Measurements from ENCODE around the gene ACTL7A.
"Not testable (repeated sequence)": the region's sequence is repeated elsewhere in the genome, so short reads cannot be mapped to it uniquely, and the experiment has no call there.

Gene ACTL7A

DNA sequence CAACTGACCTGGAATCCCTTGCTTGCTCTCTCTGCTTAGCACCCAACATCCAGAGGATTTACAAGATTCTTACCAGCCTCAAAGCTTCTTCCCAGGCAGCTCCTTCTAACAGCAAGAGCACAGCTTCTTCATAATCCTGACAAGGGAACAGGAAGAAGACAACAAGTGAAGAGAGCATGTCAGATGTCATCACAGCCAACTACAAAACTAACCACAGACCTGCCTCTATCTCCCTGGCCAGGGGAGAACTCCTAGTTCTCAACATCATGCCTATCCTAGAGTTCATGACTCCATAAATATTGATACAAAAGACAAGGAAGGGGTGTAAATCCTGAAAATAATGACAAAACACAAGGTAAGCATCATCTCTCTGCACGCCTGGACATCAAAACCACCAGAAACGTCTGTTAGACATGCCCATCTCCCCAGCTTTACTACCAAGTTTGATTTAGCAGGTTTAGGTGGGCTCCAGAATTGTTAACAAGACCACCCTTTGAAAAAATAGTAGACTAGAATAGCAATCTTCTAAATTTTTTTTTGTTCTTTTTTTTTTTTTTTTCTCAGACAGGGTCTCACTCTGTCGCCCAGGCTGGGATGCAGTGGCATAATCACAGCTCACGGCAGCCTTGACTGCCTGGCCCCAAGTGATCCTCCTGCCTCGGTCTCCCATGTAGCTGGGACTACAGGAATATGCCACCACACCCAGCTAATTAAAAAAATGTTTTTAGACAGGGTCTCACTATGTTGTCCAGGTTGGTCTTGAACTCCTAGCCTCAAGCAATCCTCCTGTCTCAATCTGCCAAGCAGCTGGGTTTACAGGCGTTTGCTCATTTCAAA lies 20.2 kb downstream of the ACTL7A start:
- Mint-ChIP-seq H3K36me3 (peaks cover 95% of the 10 kb centered on the region), H3K9me3 (no peaks in the 10 kb centered on the region), H3K4me3 (no peak overlapping the region), H3K4me1 (peaks cover 15% of the 10 kb centered on the region), H3K27ac (peak overlapping the region; percentile 27)
- DNase-seq (ENCODE audit: low spot score in 2 of 2) (no peak), ATAC-seq (no peak)

DNA sequence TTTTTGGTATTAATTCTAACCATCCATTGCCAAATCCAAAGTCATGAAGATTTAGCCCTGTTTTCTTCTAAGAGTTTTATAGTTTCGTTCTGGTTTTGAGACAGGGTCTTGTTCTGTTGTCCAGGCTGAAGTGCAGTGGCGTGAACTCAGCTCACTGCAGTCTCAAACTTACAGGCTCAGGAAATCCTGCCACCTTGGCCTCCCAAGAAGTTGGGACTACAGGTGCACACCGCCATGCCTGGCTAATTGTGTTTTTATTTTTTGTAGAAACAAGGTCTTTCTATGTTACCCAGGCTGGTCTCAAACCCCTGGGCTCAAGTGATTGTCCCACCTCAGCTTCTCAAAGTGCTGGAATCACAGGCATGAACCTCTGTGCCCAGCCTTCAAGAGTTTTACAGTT lies 21.0 kb downstream of the ACTL7A start:
- ATAC-seq = no peak
- Mint-ChIP-seq H3K4me3 (no peak overlapping the region), H3K27ac (no peak overlapping the region), H3K4me1 (peaks cover 15% of the 10 kb centered on the region), H3K9me3 (no peaks in the 10 kb centered on the region), H3K36me3 (peaks cover 92% of the 10 kb centered on the region)
- DNase-seq (ENCODE audit: low spot score in 2 of 2) = no peak

- Mint-ChIP-seq H3K4me3 (no peak overlapping the region), H3K27ac (peak overlapping the region; percentile 88), H3K36me3 (peaks cover 92% of the 10 kb centered on the region), H3K4me1 (peaks cover 15% of the 10 kb centered on the region), H3K9me3 (no peaks in the 10 kb centered on the region)
- DNase-seq (ENCODE audit: low spot score in 2 of 2) (no peak), ATAC-seq (no peak)
These were observed 22.6 kb downstream of the ACTL7A start for GRCh38 chr9:108884701-108885100.

DNA sequence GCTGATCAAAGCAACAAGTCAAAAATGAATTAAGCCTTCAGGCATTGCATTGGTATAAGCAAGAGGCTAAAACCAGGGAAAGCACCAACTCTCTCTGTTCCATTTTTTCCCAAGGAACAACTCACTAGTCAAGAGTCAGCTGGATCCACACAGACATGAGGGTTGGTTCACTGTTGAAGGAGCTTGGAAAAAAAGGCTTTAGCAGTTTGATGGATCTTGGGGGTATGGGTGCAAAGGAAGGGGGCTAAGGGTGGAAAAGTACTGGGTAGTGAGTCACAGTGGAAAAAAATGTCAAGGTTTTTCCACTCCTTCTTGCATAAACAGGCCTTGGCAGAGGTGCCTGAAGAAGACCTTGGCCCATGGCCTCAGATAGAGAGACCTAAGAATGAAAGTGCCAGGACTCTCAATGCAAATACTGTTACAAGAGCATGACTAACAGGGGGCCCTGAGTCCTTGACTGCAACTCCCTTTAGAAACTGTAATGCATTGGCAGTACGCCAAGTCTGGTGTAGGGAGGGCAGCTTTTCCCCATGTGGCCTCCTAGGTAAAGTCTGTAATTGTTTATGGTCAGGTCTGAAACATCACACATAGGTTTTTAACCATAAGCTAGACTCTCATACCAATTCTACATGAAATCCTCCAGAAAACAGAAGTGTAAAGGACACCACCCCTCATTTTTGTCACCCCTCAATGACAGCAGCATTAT lies 23.7 kb downstream of the ACTL7A start:
- no peak overlapping the region for H3K4me3 Mint-ChIP-seq
- ATAC-seq = peak; percentile 99
- peaks cover 15% of the 10 kb centered on the region for H3K4me1 Mint-ChIP-seq
- no peaks in the 10 kb centered on the region for H3K9me3 Mint-ChIP-seq
- peak; percentile 15 to 57 for DNase-seq (ENCODE audit: low spot score in 2 of 2)
- peak overlapping the region; percentile 88 for H3K27ac Mint-ChIP-seq
- peaks cover 92% of the 10 kb centered on the region for H3K36me3 Mint-ChIP-seq

DNA sequence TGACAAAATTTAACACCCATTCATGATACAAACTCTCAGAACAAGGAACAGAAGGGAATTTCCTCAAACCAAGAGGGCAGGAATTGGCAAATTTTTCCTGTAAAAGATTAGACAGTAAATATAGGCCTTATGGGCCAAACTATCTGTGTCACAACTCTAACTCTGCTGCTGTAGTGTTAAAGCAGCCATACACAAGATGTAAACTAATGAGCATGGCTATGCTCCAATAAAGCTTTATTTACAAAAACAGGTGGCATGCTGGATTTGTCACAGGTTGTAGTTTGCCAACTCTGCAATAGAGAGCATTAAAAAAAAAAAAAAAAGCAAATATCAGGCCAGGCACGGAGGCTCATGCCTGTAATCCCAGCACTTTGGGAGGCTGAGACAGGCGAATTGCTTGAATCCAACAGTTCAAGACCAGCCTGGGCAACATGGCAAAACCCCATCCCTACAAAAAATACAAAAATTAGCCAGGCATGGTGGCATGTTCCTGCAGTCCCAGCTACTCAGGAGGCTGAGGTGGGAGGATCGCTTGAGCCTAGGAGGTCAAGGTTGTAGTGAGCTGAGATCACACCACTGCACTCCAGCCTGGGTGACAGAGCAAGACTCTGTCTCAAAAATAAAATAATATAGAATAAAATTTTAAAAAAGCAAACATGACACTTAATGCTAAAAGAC lies 24.7 kb downstream of the ACTL7A start:
- H3K9me3 Mint-ChIP-seq; ATAC-seq; H3K4me3 Mint-ChIP-seq; DNase-seq (ENCODE audit: low spot score in 2 of 2): not testable (repeated sequence)
- peaks cover 15% of the 10 kb centered on the region for H3K4me1 Mint-ChIP-seq
- H3K36me3 Mint-ChIP-seq = peaks cover 92% of the 10 kb centered on the region
- peak overlapping the region; percentile 88 for H3K27ac Mint-ChIP-seq

- Mint-ChIP-seq H3K27ac (no peak overlapping the region), H3K36me3 (peaks cover 91% of the 10 kb centered on the region), H3K4me3 (no peak overlapping the region), H3K9me3 (no peaks in the 10 kb centered on the region), H3K4me1 (peaks cover 15% of the 10 kb centered on the region)
- DNase-seq (ENCODE audit: low spot score in 2 of 2) (no peak), ATAC-seq (no peak)
These were observed 27.6 kb downstream of the ACTL7A start for GRCh38 chr9:108889649-108890067.

DNA sequence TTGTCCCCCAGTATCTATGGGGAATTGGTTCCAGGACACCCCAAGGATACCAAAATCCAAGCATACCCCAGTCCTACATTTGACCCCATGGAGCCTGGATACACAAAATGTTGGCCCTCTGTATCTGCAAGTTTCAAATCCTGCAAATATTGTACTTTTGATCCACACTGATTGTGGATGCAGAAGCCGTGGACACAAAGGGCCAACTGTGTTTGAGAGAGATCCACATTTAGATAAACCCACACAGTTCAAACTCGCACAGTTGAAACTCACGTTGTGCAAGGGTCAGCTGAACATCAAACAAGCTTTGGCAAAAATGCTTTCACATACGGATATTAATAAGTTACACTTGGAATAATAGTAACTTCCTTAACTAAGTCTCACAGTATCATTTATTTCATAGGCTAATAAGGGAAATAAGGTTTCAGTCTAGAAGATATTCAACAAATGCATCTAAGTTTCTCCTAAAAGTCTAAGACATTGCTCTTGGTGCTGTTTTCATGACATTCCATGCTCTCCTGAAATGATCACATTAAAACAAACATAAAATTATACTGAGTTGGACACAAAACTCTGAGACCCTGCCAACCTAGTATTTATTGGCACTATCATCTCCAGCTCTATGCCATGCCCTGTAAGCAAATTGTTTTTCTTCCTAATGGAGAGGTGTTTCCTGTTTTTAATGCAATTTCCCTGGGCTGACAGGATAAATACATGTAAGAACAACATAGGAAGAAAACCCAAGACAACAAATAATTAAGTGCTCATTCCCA lies 32.3 kb downstream of the ACTL7A start:
- no peak for ATAC-seq
- H3K27ac Mint-ChIP-seq = no peak overlapping the region

GRCh38 chr9:108897324-108898096 lies 35.4 kb downstream of the ACTL7A start:
- Mint-ChIP-seq H3K36me3 (peaks cover 99% of the 10 kb centered on the region), H3K9me3 (no peaks in the 10 kb centered on the region), H3K4me1 (peaks cover 7% of the 10 kb centered on the region), H3K27ac (no peak overlapping the region), H3K4me3 (no peak overlapping the region)
- no peak for DNase-seq (ENCODE audit: low spot score in 2 of 2)
- no peak for ATAC-seq

More for the DNA sequence above, 32.3 kb downstream of the ACTL7A start:
- no peak for DNase-seq (ENCODE audit: low spot score in 2 of 2)
- Mint-ChIP-seq H3K4me1 (peaks cover 7% of the 10 kb centered on the region), H3K4me3 (no peak overlapping the region), H3K36me3 (peaks cover 98% of the 10 kb centered on the region), H3K9me3 (no peaks in the 10 kb centered on the region)

DNA sequence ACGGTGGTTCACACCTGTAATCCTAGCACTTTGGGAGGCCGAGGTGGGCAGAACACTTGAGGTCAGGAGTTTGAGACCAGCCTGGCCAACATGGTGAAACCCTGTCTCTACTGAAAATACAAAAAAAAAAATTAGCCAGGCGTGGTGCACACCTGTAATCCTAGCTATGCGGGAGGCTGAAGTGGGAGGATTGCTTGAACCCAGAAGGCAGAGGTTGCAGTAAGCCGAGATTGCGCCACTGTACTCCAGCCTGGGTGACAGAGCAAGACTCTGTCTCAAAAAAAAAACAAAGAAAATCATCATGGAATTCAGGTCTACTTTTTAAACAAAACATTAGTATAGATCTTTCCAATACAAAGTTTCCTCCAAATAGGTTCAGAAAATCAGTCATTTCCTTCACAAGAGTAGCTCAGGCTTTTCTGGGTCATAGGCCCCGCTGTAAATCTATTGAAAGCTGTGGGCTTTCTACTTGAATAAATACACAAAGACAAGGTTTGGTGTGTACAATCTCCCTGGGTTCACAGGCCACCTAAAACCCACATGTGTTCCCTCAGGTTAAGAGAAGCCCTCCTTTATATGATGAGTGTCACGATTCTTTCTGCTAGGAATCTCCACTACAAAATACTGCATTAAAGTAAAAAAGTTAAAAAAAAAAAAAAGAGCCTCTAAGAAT lies 37.1 kb downstream of the ACTL7A start:
- not testable (repeated sequence) for H3K9me3 Mint-ChIP-seq; H3K27ac Mint-ChIP-seq; H3K4me3 Mint-ChIP-seq; ATAC-seq; DNase-seq (ENCODE audit: low spot score in 2 of 2)
- H3K36me3 Mint-ChIP-seq = peaks cover 99% of the 10 kb centered on the region
- peaks cover 13% of the 10 kb centered on the region for H3K4me1 Mint-ChIP-seq

DNA sequence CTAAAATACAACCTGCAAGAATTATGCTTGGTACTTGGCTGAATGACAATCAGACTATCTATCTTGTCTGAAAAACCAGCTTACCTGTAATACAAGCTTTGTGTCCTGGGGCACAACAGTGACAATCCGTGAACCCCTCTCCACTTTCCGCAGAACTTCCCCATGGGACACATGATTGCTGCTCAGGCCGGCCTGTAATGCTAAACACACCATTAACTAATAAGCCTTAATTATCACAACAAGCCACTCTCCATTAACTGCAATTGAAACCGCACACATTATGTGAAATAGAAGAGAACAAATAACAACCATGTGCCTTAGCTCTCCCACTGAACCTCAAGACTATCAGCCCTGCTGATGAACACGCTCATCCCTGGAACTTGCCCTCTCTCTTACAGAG lies 38.1 kb downstream of the ACTL7A start:
- no peak overlapping the region for H3K4me3 Mint-ChIP-seq
- no peak overlapping the region for H3K27ac Mint-ChIP-seq
- DNase-seq (ENCODE audit: low spot score in 2 of 2) = no peak
- ATAC-seq = no peak
- no peaks in the 10 kb centered on the region for H3K9me3 Mint-ChIP-seq
- peaks cover 95% of the 10 kb centered on the region for H3K36me3 Mint-ChIP-seq
- H3K4me1 Mint-ChIP-seq = peaks cover 10% of the 10 kb centered on the region

- Mint-ChIP-seq H3K27ac (no peak overlapping the region), H3K36me3 (peaks cover 95% of the 10 kb centered on the region)
- DNase-seq (ENCODE audit: low spot score in 2 of 2) = no peak
These were observed 41.5 kb downstream of the ACTL7A start for GRCh38 chr9:108903420-108904103.

DNA sequence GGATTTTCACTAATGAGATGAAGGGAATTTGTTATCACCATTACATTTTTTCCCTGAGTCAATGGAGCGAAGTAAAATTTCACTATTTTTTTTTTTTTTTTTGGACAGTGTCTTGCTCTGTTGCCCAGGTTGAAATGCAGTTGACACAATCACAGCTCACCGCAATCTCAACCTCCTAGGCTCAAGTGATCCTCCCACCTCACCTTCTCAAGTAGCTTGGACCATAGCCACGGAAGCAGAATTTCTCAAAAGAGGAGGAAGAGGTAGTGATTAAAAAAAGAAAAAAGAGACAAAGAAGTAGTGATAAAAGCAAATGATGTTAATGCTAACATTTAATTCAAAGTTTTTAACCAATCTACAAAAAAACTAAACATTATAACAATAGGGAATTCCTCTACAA lies 42.1 kb downstream of the ACTL7A start:
- DNase-seq (ENCODE audit: low spot score in 2 of 2) (no peak), ATAC-seq (no peak)
- Mint-ChIP-seq H3K4me3 (no peak overlapping the region), H3K27ac (no peak overlapping the region), H3K4me1 (peaks cover 6% of the 10 kb centered on the region), H3K36me3 (peaks cover 94% of the 10 kb centered on the region), H3K9me3 (no peaks in the 10 kb centered on the region)

More at GRCh38 chr9:108903420-108904103, 41.5 kb downstream of the ACTL7A start:
- no peak overlapping the region for H3K4me3 Mint-ChIP-seq
- no peaks in the 10 kb centered on the region for H3K9me3 Mint-ChIP-seq
- peaks cover 6% of the 10 kb centered on the region for H3K4me1 Mint-ChIP-seq
- no peak for ATAC-seq

- H3K4me3 Mint-ChIP-seq = no peak overlapping the region
- H3K4me1 Mint-ChIP-seq = peaks cover 7% of the 10 kb centered on the region
- peaks cover 94% of the 10 kb centered on the region for H3K36me3 Mint-ChIP-seq
- H3K27ac Mint-ChIP-seq = no peak overlapping the region
- DNase-seq (ENCODE audit: low spot score in 2 of 2) (no peak), ATAC-seq (no peak)
- H3K9me3 Mint-ChIP-seq = no peaks in the 10 kb centered on the region
These were observed 43.4 kb downstream of the ACTL7A start for GRCh38 chr9:108905494-108905893.

All from stimulated activated effector memory CD8-positive, alpha-beta T cell treated with anti-CD3 and anti-CD28 coated beads, Interleukin-12 subunit alpha, Interleukin-12 subunit beta, amount 100 ng/mL, for 72 hours (primary cell).